HepG2 (cell line): Measurements from ENCODE around the gene NKPD1. TPM values are rescaled to one million over a fixed set of nuclear protein-coding genes. Genes with fewer than 3 reads are reported as not detected.

Experiments
- CSRNP2 ChIP-seq: sonication (generic); formaldehyde crosslinking; conservative IDR thresholded peaks from 2 replicates; pipeline ENCODE4 v1.8.0; 2022; ENCODE audit warnings: low read depth, missing genetic modification reagents
- ETV6 ChIP-seq: sonication (generic); formaldehyde crosslinking; conservative IDR thresholded peaks from 2 replicates; pipeline ENCODE4 v1.4.0; 2020; ENCODE audit warnings: missing genetic modification reagents
- SRF ChIP-seq: IDR thresholded peaks from 2 replicates; pipeline ENCODE4 v1.6.1; 2011; ENCODE audit warnings: mild to moderate bottlenecking, low read depth, low read length, moderate library complexity
- ZGPAT ChIP-seq: IDR thresholded peaks from 2 replicates; pipeline ENCODE4 v1.6.1; 2016; ENCODE audit warnings: mild to moderate bottlenecking
- ZHX1 ChIP-seq: sonication (generic); formaldehyde crosslinking; IDR thresholded peaks from 2 replicates; pipeline ENCODE4 v1.8.1; 2022; ENCODE audit warnings: low read depth, mild to moderate bottlenecking, missing genetic modification reagents
- ZNF282 ChIP-seq: fragments of 450-650 bp; IDR thresholded peaks from 2 replicates; pipeline ENCODE4 v1.6.1; 2018; ENCODE audit not compliant: partially characterized antibody
- ZNF572 ChIP-seq: sonication (generic); formaldehyde crosslinking; IDR thresholded peaks from 2 replicates; pipeline ENCODE4 v1.5.1; 2020; ENCODE audit warnings: mild to moderate bottlenecking, missing genetic modification reagents
- ZNF574 ChIP-seq: sonication (generic); formaldehyde crosslinking; IDR thresholded peaks from 2 replicates; pipeline ENCODE4 v1.4.0; 2020; ENCODE audit warnings: missing genetic modification reagents
- ZNF646 ChIP-seq: sonication (generic); formaldehyde crosslinking; IDR thresholded peaks from 2 replicates; pipeline ENCODE4 v1.9.0; 2021; ENCODE audit warnings: mild to moderate bottlenecking, missing genetic modification reagents
- ZSCAN20 ChIP-seq: sonication (generic); formaldehyde crosslinking; IDR thresholded peaks from 2 replicates; pipeline ENCODE4 v1.4.0; 2020; ENCODE audit warnings: missing genetic modification reagents, mild to moderate bottlenecking, borderline replicate concordance
- ZSCAN25 ChIP-seq: sonication (generic); formaldehyde crosslinking; IDR thresholded peaks from 2 replicates; pipeline ENCODE4 v1.8.0; 2022; ENCODE audit warnings: mild to moderate bottlenecking, missing genetic modification reagents
- polyA plus RNA-seq, 8 experiments: library from polyadenylated mRNA; depleted of rRNA in 3 of 8; stranded (reverse) in 7 of 8; unstranded in 1 of 8; fragments of >200 nt; fragmentation: Illumina TruSeq in 4 of 8; extraction: Trizol in 4 of 8; gene quantifications; 2 replicates each; pipeline versions ENCODE4 v1.2.1 to v1.2.3, GENCODE V29; 2011 to 2016; ENCODE audit warnings: low read depth in 4 of 8, missing spikeins in 1 of 8, mixed read lengths in 1 of 8; ENCODE audit not compliant: insufficient read depth in 1 of 8
- total RNA-seq, 5 experiments: library from RNA; depleted of rRNA; stranded (reverse); fragments of >200 nt; fragmentation: Illumina TruSeq; extraction: Trizol; gene quantifications; 2 replicates each; pipeline ENCODE4 v1.2.3, GENCODE V29; 2016; ENCODE audit warnings: low read depth in 1 of 5

The NKPD1 gene
- total and polyA plus RNA-seq, 2 of the 13 experiments (the other 11 are each of a cell fraction or from before 2014, with no cell fraction given): 0.03 TPM; not detected in 1

- no peak for TF ChIP-seq ZNF646 (CRISPR knock-in tag)
- no peak for TF ChIP-seq CSRNP2
- no peak for TF ChIP-seq ETV6
- TF ChIP-seq SRF: no peak
- no peak for TF ChIP-seq ZSCAN20 (CRISPR knock-in tag)
- TF ChIP-seq ZNF574: 0 out of 2 replicates have a peak, but pooled peaks have one; percentile 40
- TF ChIP-seq ZNF572 (CRISPR knock-in tag): no peak
- TF ChIP-seq ZHX1: no peak
- TF ChIP-seq ZSCAN25 (CRISPR knock-in tag): 0 out of 2 replicates have a peak, but pooled peaks have one; percentile 27
- TF ChIP-seq ZNF282: no peak
- peak; percentile 76 for TF ChIP-seq ZGPAT (CRISPR knock-in tag)
Measured at GRCh38 chr19:45154064-45154827, 6.5 kb downstream of the NKPD1 start (continued).
